PC-3 (cell line): ENCODE measurements around the gene NDUFV3. TPM values are rescaled to one million over a fixed set of nuclear protein-coding genes. Genes with fewer than 3 reads are reported as not detected.

Source experiments
- ATAC-seq: fragments of 200-7000 bp; cut with Tn5 transposase; 2 replicates; pipeline ENCODE4 v1.9.1; 2020; ENCODE audit warnings: mild to moderate bottlenecking, moderate library complexity
- BruUV-seq: library from RNA; stranded (reverse); fragments of 400-500 nt; replicated peaks from 2 replicates; lab custom pipeline; 2021; lab: Mats Ljungman, UMichigan
- CTCF ChIA-PET: fragments of 300-600 bp; sonication (Branson Sonifier 250); formaldehyde crosslinking; loops from one replicate; lab custom pipeline; 2022; ENCODE audit warnings: antibody characterized with exemption; lab: Charles Lee
- POLR2A ChIA-PET: fragments of 300-600 bp; sonication (Branson Sonifier 250); formaldehyde crosslinking; loops from one replicate; lab custom pipeline; 2022; ENCODE audit warnings: antibody characterized with exemption; ENCODE audit not compliant: unreplicated experiment; lab: Charles Lee
- DNase-seq: peaks from one replicate; pipeline ENCODE4 v3.0.0-alpha.2; 2015
- H2AFZ ChIP-seq: fragments of 300-600 bp; sonication (generic); 2 replicates; pipeline ENCODE4 v1.6.0; 2016; ENCODE audit warnings: antibody characterized with exemption, low read length
- H3F3A ChIP-seq: fragments of 300-600 bp; sonication (generic); one replicate; pipeline ENCODE4 v1.6.0; 2017; ENCODE audit warnings: antibody characterized with exemption, low read length, control low read depth, mild to moderate bottlenecking; ENCODE audit not compliant: unreplicated experiment
- H3K27ac ChIP-seq: fragments of 300-600 bp; sonication (generic); 2 replicates; pipeline ENCODE4 v1.5.1; 2016; ENCODE audit warnings: mild to moderate bottlenecking, low read length
- H3K27me3 ChIP-seq: fragments of 300-600 bp; sonication (generic); 2 replicates; pipeline ENCODE4 v1.6.1; 2016; ENCODE audit warnings: low read length, mixed read lengths
- H3K36me3 ChIP-seq: fragments of 300-600 bp; sonication (generic); 2 replicates; pipeline ENCODE4 v1.6.1; 2016; ENCODE audit warnings: low read depth, mixed run types, low read length, mixed read lengths
- H3K4me1 ChIP-seq: fragments of 300-600 bp; sonication (generic); 2 replicates; pipeline ENCODE4 v1.5.1; 2016; ENCODE audit warnings: low read length; ENCODE audit not compliant: insufficient read depth
- H3K4me2 ChIP-seq: fragments of 300-600 bp; sonication (generic); 2 replicates; pipeline ENCODE4 v1.6.0; 2016; ENCODE audit warnings: low read length
- H3K4me3 ChIP-seq: fragments of 300-600 bp; sonication (generic); 2 replicates; pipeline ENCODE4 v1.5.1; 2016; ENCODE audit warnings: mild to moderate bottlenecking, low read length, mixed read lengths
- H3K79me2 ChIP-seq: fragments of 300-600 bp; sonication (generic); 2 replicates; pipeline ENCODE4 v1.6.1; 2017; ENCODE audit warnings: low read length, mixed read lengths
- H3K9ac ChIP-seq: fragments of 300-600 bp; sonication (generic); 2 replicates; pipeline ENCODE4 v1.6.0; 2016; ENCODE audit warnings: mild to moderate bottlenecking, low read length
- H3K9me2 ChIP-seq: fragments of 300-600 bp; sonication (generic); replicated peaks from 2 replicates; pipeline ENCODE4 v1.6.1; 2016; ENCODE audit warnings: mixed run types, low read length, mixed read lengths
- H3K9me3 ChIP-seq: fragments of 300-600 bp; sonication (generic); 2 replicates; pipeline ENCODE4 v1.6.1; 2016; ENCODE audit warnings: low read length, mixed read lengths
- H4K20me1 ChIP-seq: fragments of 300-600 bp; sonication (generic); 2 replicates; pipeline ENCODE4 v1.6.1; 2016; ENCODE audit warnings: low read length, mixed read lengths
- EZH2 ChIP-seq: fragments of 300-600 bp; sonication (generic); IDR thresholded peaks from one replicate; pipeline ENCODE4 v1.6.1; 2017; ENCODE audit warnings: antibody characterized with exemption, mild to moderate bottlenecking, low read length; ENCODE audit not compliant: unreplicated experiment
- EZH2phosphoT487 ChIP-seq: fragments of 300-600 bp; sonication (generic); IDR thresholded peaks from 2 replicates; pipeline ENCODE4 v1.6.1; 2018; ENCODE audit warnings: mild to moderate bottlenecking, antibody characterized with exemption, low read length, borderline replicate concordance
- intact Hi-C: fragments of 100-400 bp; cut with micrococcal nuclease; formaldehyde crosslinking; loops from 2 replicates; pipeline ENCODE4 v1.9.0; 2023
- total RNA-seq: library from RNA; depleted of rRNA; stranded (reverse); fragments of >200 nt; gene quantifications from 2 replicates; pipeline ENCODE4 v1.2.3, GENCODE V29; 2014
- TF ChIP-seq, protein P1 (sequence below): fragments of 300-600 bp; sonication (generic); conservative IDR thresholded peaks from 2 replicates; pipeline ENCODE4 v1.5.1; 2017; ENCODE audit warnings: antibody characterized with exemption, low read depth, mild to moderate bottlenecking, low read length

Gene NDUFV3
- total RNA-seq, 1 experiment from 2014 or later = 61.6 TPM

DNA sequence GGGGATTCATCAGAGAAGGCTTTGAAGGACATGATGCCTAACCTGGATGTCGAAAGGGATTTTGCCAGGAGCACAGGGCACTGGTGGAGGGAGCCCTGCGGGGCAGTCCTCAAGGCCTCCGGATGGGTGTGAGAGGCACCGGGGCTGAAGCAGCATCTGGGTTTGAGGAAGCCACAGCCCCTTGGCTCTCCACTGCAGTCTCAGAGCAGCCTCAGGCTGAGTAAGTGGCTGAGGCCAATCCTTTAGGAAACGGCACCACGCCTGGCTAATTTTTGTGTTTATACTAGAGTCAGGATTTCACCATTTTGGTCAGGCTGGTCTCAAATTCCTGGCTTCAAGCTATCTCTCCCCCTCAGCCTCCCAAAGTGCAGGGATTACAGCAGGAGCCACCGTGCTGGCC lies 20.4 kb downstream of the NDUFV3 start:
- H4K20me1 ChIP-seq = no peaks in the 10 kb centered on the region
- peaks cover 18% of the 10 kb centered on the region; the same call in 1 of the 2 replicates for H3K36me3 ChIP-seq
- H3K4me1 ChIP-seq = no peaks in the 10 kb centered on the region
- no peak overlapping the region for H3K4me3 ChIP-seq
- no TSS peak for BruUV-seq
- H3K9ac ChIP-seq = no peak overlapping the region
- no peaks in the 10 kb centered on the region for H3F3A ChIP-seq
- ChIA-PET POLR2A (no interaction called here), CTCF (no interaction called here)
- no peaks in the 10 kb centered on the region for H3K9me3 ChIP-seq
- no peaks in the 10 kb centered on the region for H3K9me2 ChIP-seq
- DNase-seq (no peak), ATAC-seq (no peak)
- no peak for TF ChIP-seq EZH2phosphoT487
- H3K79me2 ChIP-seq = no peaks in the 10 kb centered on the region
- intact Hi-C loops = no loop called here
- no peak overlapping the region for H3K4me2 ChIP-seq
- H3K27me3 ChIP-seq = no peaks in the 10 kb centered on the region
- H3K27ac ChIP-seq = no peak overlapping the region
- H2AFZ ChIP-seq = no peak overlapping the region

DNA sequence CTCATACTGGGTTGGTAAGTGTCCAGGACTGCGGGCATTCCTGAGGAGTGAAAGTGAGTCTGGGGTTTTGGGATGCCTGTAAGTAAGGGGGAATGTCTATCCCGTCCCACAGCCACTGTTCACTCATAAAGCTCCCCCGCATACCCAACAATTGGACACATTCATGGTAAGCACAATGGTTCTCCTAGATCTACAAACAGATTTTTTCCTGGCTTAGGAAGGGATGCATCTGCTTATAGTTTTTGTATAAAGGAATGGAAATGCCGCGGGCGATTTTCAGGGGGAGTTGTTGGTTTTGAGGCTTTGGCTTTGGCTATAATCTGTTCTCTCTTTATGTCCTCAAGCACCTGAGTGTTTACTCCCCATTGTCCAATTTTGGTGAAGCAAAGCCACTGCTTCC lies 25.2 kb downstream of the NDUFV3 start:
- CTCF ChIA-PET = no interaction called here
- ATAC-seq = no peak
- no peak overlapping the region for H2AFZ ChIP-seq
- no peaks in the 10 kb centered on the region for H4K20me1 ChIP-seq
- no peak overlapping the region for H3K9ac ChIP-seq
- H3K4me1 ChIP-seq = no peaks in the 10 kb centered on the region
- TF ChIP-seq EZH2phosphoT487 = no peak
- H3F3A ChIP-seq = no peaks in the 10 kb centered on the region
- no peaks in the 10 kb centered on the region for H3K9me2 ChIP-seq
- no peaks in the 10 kb centered on the region for H3K27me3 ChIP-seq
- H3K79me2 ChIP-seq = no peaks in the 10 kb centered on the region
- POLR2A ChIA-PET = no interaction called here
- H3K9me3 ChIP-seq = no peaks in the 10 kb centered on the region
- BruUV-seq = no TSS peak
- no peak overlapping the region for H3K4me3 ChIP-seq
- intact Hi-C loops = no loop called here
- DNase-seq = no peak
- H3K36me3 ChIP-seq = no peaks in the 10 kb centered on the region
- no peak overlapping the region for H3K27ac ChIP-seq
- no peak overlapping the region for H3K4me2 ChIP-seq

DNA sequence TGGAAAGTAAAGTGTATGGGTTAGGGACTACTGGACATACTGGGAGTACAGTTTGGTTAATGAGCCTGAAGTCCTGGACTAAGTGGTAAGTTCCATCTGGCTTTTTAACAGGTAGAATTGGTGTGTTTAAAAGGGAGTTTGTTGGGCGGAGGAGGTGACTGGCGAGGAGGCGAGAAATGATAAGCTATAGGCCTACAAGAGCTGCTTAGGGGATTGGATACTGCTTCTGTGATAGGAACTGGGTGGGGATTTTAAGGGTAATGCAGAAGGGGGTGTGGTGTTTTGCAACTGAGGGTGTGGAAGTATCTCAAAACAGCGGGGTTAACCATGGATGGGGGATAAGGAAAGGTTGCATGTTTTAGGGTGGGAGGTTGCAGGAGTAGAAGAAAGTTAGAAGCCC lies 28.8 kb downstream of the NDUFV3 start:
- Histone ChIP-seq H3K36me3 (no peaks in the 10 kb centered on the region), H3K27me3 (no peaks in the 10 kb centered on the region), H3K9me3 (no peaks in the 10 kb centered on the region), H3F3A (no peaks in the 10 kb centered on the region), H4K20me1 (no peaks in the 10 kb centered on the region), H3K27ac (no peak overlapping the region), H3K4me1 (peaks cover 8% of the 10 kb centered on the region), H3K9me2 (no peaks in the 10 kb centered on the region), H3K4me2 (no peak overlapping the region), H2AFZ (no peak overlapping the region), H3K9ac (no peak overlapping the region), H3K4me3 (no peak overlapping the region), H3K79me2 (no peaks in the 10 kb centered on the region)
- TF ChIP-seq EZH2 (no peak), EZH2phosphoT487 (no peak)
- TF ChIP-seq, protein P1, sequence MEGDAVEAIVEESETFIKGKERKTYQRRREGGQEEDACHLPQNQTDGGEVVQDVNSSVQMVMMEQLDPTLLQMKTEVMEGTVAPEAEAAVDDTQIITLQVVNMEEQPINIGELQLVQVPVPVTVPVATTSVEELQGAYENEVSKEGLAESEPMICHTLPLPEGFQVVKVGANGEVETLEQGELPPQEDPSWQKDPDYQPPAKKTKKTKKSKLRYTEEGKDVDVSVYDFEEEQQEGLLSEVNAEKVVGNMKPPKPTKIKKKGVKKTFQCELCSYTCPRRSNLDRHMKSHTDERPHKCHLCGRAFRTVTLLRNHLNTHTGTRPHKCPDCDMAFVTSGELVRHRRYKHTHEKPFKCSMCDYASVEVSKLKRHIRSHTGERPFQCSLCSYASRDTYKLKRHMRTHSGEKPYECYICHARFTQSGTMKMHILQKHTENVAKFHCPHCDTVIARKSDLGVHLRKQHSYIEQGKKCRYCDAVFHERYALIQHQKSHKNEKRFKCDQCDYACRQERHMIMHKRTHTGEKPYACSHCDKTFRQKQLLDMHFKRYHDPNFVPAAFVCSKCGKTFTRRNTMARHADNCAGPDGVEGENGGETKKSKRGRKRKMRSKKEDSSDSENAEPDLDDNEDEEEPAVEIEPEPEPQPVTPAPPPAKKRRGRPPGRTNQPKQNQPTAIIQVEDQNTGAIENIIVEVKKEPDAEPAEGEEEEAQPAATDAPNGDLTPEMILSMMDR = no peak
- POLR2A ChIA-PET = no interaction called here
- CTCF ChIA-PET = no interaction called here
- DNase-seq (no peak), ATAC-seq (no peak)
- no TSS peak for BruUV-seq
- intact Hi-C loops = loop anchor here (10.0 kb wide), 1 partner anchor 53 kb away; the partner anchor contains the start of gene PKNOX1

DNA sequence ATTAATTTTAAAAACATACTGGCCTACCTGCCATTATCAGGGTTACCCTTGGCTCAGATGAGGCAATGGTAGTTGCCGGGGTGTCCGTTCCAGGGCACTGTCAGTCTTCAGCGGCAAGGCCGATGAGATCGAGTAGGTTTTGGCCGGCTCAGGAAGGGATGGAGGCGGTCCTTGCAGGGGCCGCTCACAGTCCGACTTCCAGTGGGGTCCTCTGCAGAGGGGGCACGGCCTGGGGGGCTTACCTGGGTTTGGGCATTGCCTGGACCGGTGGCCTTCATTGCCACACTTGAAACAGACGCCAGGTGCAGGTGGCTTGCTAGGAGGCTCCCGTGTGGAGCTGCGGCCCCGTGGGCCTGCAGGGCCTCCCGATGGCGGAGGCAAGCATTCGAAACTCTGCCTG lies 29.8 kb downstream of the NDUFV3 start:
- H3F3A ChIP-seq = no peaks in the 10 kb centered on the region
- H3K36me3 ChIP-seq = no peaks in the 10 kb centered on the region
- H4K20me1 ChIP-seq = no peaks in the 10 kb centered on the region
- H2AFZ ChIP-seq = 0 out of 2 replicates have a peak overlapping the region, but pooled peaks have one; percentile 80
- no peak for DNase-seq
- ChIA-PET POLR2A (no interaction called here), CTCF (no interaction called here)
- H3K4me3 ChIP-seq = no peak overlapping the region
- H3K79me2 ChIP-seq = no peaks in the 10 kb centered on the region
- no peak for ATAC-seq
- H3K4me2 ChIP-seq = no peak overlapping the region
- H3K9me2 ChIP-seq = no peaks in the 10 kb centered on the region
- peaks cover 8% of the 10 kb centered on the region for H3K4me1 ChIP-seq
- intact Hi-C loops = loop anchor here (1.0 to 10.0 kb wide), 2 partner anchors 30 to 52 kb away; partner anchors contain the start of genes NDUFV3 and PKNOX1
- H3K9ac ChIP-seq = no peak overlapping the region
- BruUV-seq = no TSS peak
- no peaks in the 10 kb centered on the region for H3K9me3 ChIP-seq
- no peak overlapping the region for H3K27ac ChIP-seq
- TF ChIP-seq, protein P1 = no peak
- no peak for TF ChIP-seq EZH2phosphoT487
- no peak for TF ChIP-seq EZH2
- H3K27me3 ChIP-seq = no peaks in the 10 kb centered on the region
